Neural crest cell (in vitro differentiated cells): ENCODE data around the gene PDK2. TPM values are rescaled to one million over a fixed set of nuclear protein-coding genes. Genes with fewer than 3 reads are reported as not detected.
A peak's percentile ranks its signal among the peaks of the same experiment; 100 is the strongest.

Experiments used
- DNase-seq: peaks from one replicate; pipeline ENCODE4 v3.0.0; 2021; ENCODE audit warnings: low read depth, mixed read lengths, low spot score
- H3K27ac Mint-ChIP-seq: one replicate; pipeline ENCODE4 v1.8.0; 2021; ENCODE audit warnings: mild to moderate bottlenecking, mixed read lengths; ENCODE audit not compliant: unreplicated experiment
- H3K27me3 Mint-ChIP-seq: 2 replicates; pipeline ENCODE4 v1.8.0; 2021; ENCODE audit warnings: low read depth, mild to moderate bottlenecking, mixed read lengths
- H3K36me3 Mint-ChIP-seq: 2 replicates; pipeline ENCODE4 v1.8.0; 2021; ENCODE audit warnings: low read depth, mild to moderate bottlenecking, mixed read lengths
- H3K4me1 Mint-ChIP-seq: 2 replicates; pipeline ENCODE4 v1.8.0; 2021; ENCODE audit warnings: mixed read lengths
- H3K4me3 Mint-ChIP-seq: one replicate; pipeline ENCODE4 v1.8.0; 2021; ENCODE audit warnings: mild to moderate bottlenecking, mixed read lengths
- H3K9me3 Mint-ChIP-seq: 2 replicates; pipeline ENCODE4 v1.8.0; 2021; ENCODE audit warnings: mixed read lengths
- CTCF ChIP-seq: fragments of 200-600 bp; sonication (generic); conservative IDR thresholded peaks from 2 replicates; pipeline ENCODE4 v1.5.0; 2021; ENCODE audit warnings: antibody characterized with exemption, mild to moderate bottlenecking
- total RNA-seq: library from RNA; stranded (reverse); gene quantifications from 2 replicates; pipeline ENCODE4 v1.2.1, GENCODE V29; 2021

PDK2 gene
- total RNA-seq, 1 donor from 2014 or later, result 21.6 TPM

DNA sequence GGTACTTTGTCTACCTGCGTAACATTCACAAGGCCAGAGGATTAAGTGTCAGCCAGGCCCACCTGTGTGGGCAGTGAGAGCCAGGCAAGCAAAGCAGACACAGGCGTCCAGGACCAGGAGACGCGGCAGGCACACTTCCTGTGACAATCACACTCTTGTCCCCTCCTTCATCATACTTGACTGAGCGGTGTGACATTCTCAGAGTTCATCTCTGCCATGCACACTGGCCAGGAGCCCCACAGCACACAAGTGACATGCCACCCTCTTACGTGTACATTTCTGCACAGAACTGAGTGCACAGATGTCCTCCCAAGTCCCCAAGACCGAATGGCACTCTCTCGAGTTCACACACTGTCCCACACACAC is 46.6 kb downstream of the PDK2 start:
- no peak overlapping the region for H3K4me3 Mint-ChIP-seq
- TF ChIP-seq CTCF, result no peak
- peaks cover 26% of the 10 kb centered on the region for H3K4me1 Mint-ChIP-seq
- H3K27ac Mint-ChIP-seq, result no peak overlapping the region
- H3K36me3 Mint-ChIP-seq, result peaks cover 28% of the 10 kb centered on the region
- peaks cover 2% of the 10 kb centered on the region for H3K27me3 Mint-ChIP-seq
- no peaks in the 10 kb centered on the region for H3K9me3 Mint-ChIP-seq
- DNase-seq, result no peak

- Mint-ChIP-seq H3K27me3 (peaks cover 2% of the 10 kb centered on the region), H3K36me3 (peaks cover 21% of the 10 kb centered on the region), H3K27ac (no peak overlapping the region), H3K4me3 (no peak overlapping the region), H3K4me1 (peaks cover 44% of the 10 kb centered on the region), H3K9me3 (no peaks in the 10 kb centered on the region)
- DNase-seq, result no peak
- no peak for TF ChIP-seq CTCF
Measured at GRCh38 chr17:50143461-50144176, 48.5 kb downstream of the PDK2 start.

DNA sequence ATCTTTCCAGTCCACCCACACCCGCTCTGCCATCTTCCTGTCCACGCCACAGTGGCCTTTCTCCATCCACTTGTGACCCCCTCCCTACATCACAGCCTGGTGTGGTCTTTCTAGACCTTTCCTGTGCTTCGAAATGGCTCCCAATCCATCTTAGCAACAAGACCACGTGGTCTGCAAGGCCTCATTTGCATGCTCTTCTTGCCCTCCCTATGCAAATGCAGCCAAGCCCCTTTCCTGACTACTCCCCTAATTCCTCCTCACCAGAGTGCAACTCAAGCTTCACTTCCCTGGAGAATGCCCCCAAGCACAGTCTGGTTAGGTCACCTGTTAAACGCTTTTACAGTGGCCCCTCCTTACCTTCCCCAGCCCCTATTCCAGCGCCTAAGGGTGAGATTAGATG is 49.2 kb downstream of the PDK2 start:
- Mint-ChIP-seq H3K4me3 (peak overlapping the region; percentile 81), H3K36me3 (peaks cover 21% of the 10 kb centered on the region), H3K27me3 (peaks cover 2% of the 10 kb centered on the region), H3K9me3 (no peaks in the 10 kb centered on the region), H3K4me1 (peaks cover 45% of the 10 kb centered on the region), H3K27ac (no peak overlapping the region)
- no peak for DNase-seq
- no peak for TF ChIP-seq CTCF

- Mint-ChIP-seq H3K4me3 (peak overlapping the region; percentile 81), H3K4me1 (peaks cover 41% of the 10 kb centered on the region), H3K36me3 (peaks cover 17% of the 10 kb centered on the region), H3K27ac (peak overlapping the region; percentile 51), H3K9me3 (no peaks in the 10 kb centered on the region), H3K27me3 (no peaks in the 10 kb centered on the region)
- no peak for TF ChIP-seq CTCF
- no peak for DNase-seq
Measured at GRCh38 chr17:50144845-50145531, 49.8 kb downstream of the PDK2 start.

- TF ChIP-seq CTCF, result no peak
- peaks cover 38% of the 10 kb centered on the region for H3K4me1 Mint-ChIP-seq
- H3K4me3 Mint-ChIP-seq, result peak overlapping the region; percentile 81
- DNase-seq, result no peak
- no peaks in the 10 kb centered on the region for H3K9me3 Mint-ChIP-seq
- peak overlapping the region; percentile 51 for H3K27ac Mint-ChIP-seq
- H3K36me3 Mint-ChIP-seq, result peaks cover 13% of the 10 kb centered on the region
- H3K27me3 Mint-ChIP-seq, result no peaks in the 10 kb centered on the region
Measured at GRCh38 chr17:50145532-50146229, 50.5 kb downstream of the PDK2 start.
